Kidney (tissue), 22 donors: ENCODE data around the gene PRRC2C. TPM values are rescaled to one million over a fixed set of nuclear protein-coding genes. Genes with fewer than 3 reads are reported as not detected.
"Not testable (repeated sequence)": the region's sequence is repeated elsewhere in the genome, so short reads cannot be mapped to it uniquely, and the experiment has no call there.

Experiments
- DNase-seq, 5 donors: peaks; one replicate each; pipeline ENCODE4 v3.0.0-alpha.2; 2013 to 2020
- FAIRE-seq: peaks from 2 replicates; lab custom pipeline; 2012; peaks lifted over from hg19 to GRCh38; lab: Jason Lieb, UNC
- H3K27ac ChIP-seq, 2 donors: one replicate each; pipeline ENCODE4 v1.7.0; 2013; ENCODE audit warnings: low read depth in 2 of 2, low read length in 2 of 2, inconsistent platforms in 1 of 2
- H3K27me3 ChIP-seq: one replicate; pipeline ENCODE4 v1.7.1; 2013; ENCODE audit warnings: low read length, inconsistent platforms; ENCODE audit not compliant: control insufficient read depth, insufficient read depth
- H3K36me3 ChIP-seq, 3 donors: one replicate each; pipeline versions ENCODE4 v1.7.0 to v1.7.1; 2013; ENCODE audit warnings: low read length in 3 of 3, control low read depth in 1 of 3, inconsistent platforms in 1 of 3; ENCODE audit not compliant: insufficient read depth in 3 of 3, control insufficient read depth in 2 of 3
- H3K4me1 ChIP-seq, 3 donors: one replicate each; pipeline versions ENCODE4 v1.7.0 to v1.7.1; 2013; ENCODE audit warnings: low read length in 3 of 3, inconsistent platforms in 1 of 3, low read depth in 1 of 3; ENCODE audit not compliant: control insufficient read depth in 2 of 3, insufficient read depth in 2 of 3
- H3K4me3 ChIP-seq, 3 donors: one replicate each; pipeline versions ENCODE4 v1.7.0 to v1.8.1; 2013; ENCODE audit warnings: low read length in 3 of 3, control low read depth in 1 of 3, inconsistent platforms in 1 of 3
- H3K9ac ChIP-seq, 3 donors: one replicate each; pipeline versions ENCODE4 v1.7.0 to v1.7.1; 2013; ENCODE audit warnings: low read length in 3 of 3, control low read depth in 1 of 3, inconsistent platforms in 1 of 3
- H3K9me3 ChIP-seq, 3 donors: one replicate each; pipeline versions ENCODE4 v1.7.0 to v1.7.1; 2013; ENCODE audit warnings: low read length in 3 of 3, control low read depth in 1 of 3, inconsistent platforms in 1 of 3; ENCODE audit not compliant: control insufficient read depth in 2 of 3, insufficient read depth in 1 of 3
- CTCF ChIP-seq: IDR thresholded peaks from 3 replicates; pipeline ENCODE4 v1.5.1; 2012; ENCODE audit warnings: mild to moderate bottlenecking, moderate library complexity, borderline replicate concordance; ENCODE audit not compliant: insufficient read depth; ENCODE audit errors: extremely low read depth
- intact Hi-C: fragments of 100-400 bp; cut with DNase I; formaldehyde crosslinking; loops from one replicate; pipeline ENCODE4 v1.11.1; 2022
- long read RNA-seq, 10 donors: library from polyadenylated mRNA in 1 of 10; unstranded in 1 of 10; transcript quantifications; one replicate each; pipeline ENCODE4 v2.0.0 and lab custom pipeline, GENCODE V29; 2021 to 2026
- polyA plus RNA-seq: library from polyadenylated mRNA; stranded (reverse); fragments of 350-450 nt; fragmentation: Illumina TruSeq; extraction: RNeasy Lipid Tissue Mini Kit (QIAGEN cat#74804); gene quantifications from one replicate; pipeline ENCODE4 v1.2.3, GENCODE V29; 2014; ENCODE audit warnings: low read depth, low replicate concordance; ENCODE audit not compliant: insufficient read depth
- total RNA-seq: library from RNA; stranded (reverse); fragmentation: NEBNext Ultra II Directional; extraction: Animal tissue kit (Norgen Biotek cat#: 25700); gene quantifications from one replicate; pipeline ENCODE4 v1.2.1, GENCODE V29; 2021
- donor health status: control.
- donor health status: control.
- donor health status: control.
- donor health status: control.
- donor health status: control.
- donor health status: DM: yes; HTN: yes; CAD: no.
- donor health status: Normal renal cell carcinoma (clear cell type).

The PRRC2C gene
- 152 TPM for total RNA-seq
- 28.1 TPM for polyA plus RNA-seq
- long read RNA-seq, donor 1, partial matches to known transcripts = 79 of 79 reads
- long read RNA-seq, donor 1, other reads (novel, unspliced or antisense) = 0 of 79 reads
- long read RNA-seq, donor 2, partial matches to known transcripts = 26 of 26 reads
- long read RNA-seq, donor 2, other reads (novel, unspliced or antisense) = 0 of 26 reads
- long read RNA-seq, donor 3, partial matches to known transcripts = 102 of 105 reads
- long read RNA-seq, donor 3, other reads (novel, unspliced or antisense) = 0 of 105 reads
- long read RNA-seq, donor 4, partial matches to known transcripts = 19 of 19 reads
- long read RNA-seq, donor 4, other reads (novel, unspliced or antisense) = 0 of 19 reads
- long read RNA-seq, donor 5 = 0 reads
- long read RNA-seq, donor 6, partial matches to known transcripts = 18 of 22 reads
- long read RNA-seq, donor 6, other reads (novel, unspliced or antisense) = 0 of 22 reads
- long read RNA-seq, donor 7, partial matches to known transcripts = 72 of 84 reads
- long read RNA-seq, donor 7, other reads (novel, unspliced or antisense) = 7 of 84 reads
- long read RNA-seq, donor 8, partial matches to known transcripts = 56 of 59 reads
- long read RNA-seq, donor 8, other reads (novel, unspliced or antisense) = 0 of 59 reads
- long read RNA-seq, donor 9, partial matches to known transcripts = 5 of 6 reads
- long read RNA-seq, donor 9, other reads (novel, unspliced or antisense) = 0 of 6 reads
- long read RNA-seq, donor 10, partial matches to known transcripts = 83 of 85 reads
- long read RNA-seq, donor 10, other reads (novel, unspliced or antisense) = 0 of 85 reads

- peak; percentile 71 for TF ChIP-seq CTCF
- Histone ChIP-seq H3K27me3 (no peaks in the 10 kb centered on the region), H3K36me3 (no peaks in the 10 kb centered on the region), H3K9ac (peak within 1 kb of the TSS; percentile 96 to 99 (median 97)), H3K4me1 (peaks cover 6 to 12% (median 8%) of the 10 kb centered on the region in 3 donors), H3K9me3 (no peaks in the 10 kb centered on the region), H3K4me3 (peak within 1 kb of the TSS; percentile 72 to 100 (median 96)), H3K27ac (peak within 1 kb of the TSS; percentile 97 to 99)
- intact Hi-C loops = no loop called here
- peak; percentile 97 to 99 (median 98) for DNase-seq
- FAIRE-seq = peak; percentile 88
Measured at GRCh38 chr1:171485375-171486047, at the start of gene PRRC2C. Gene PRRC2C (plus strand): TSS chr1:171485530. CDS start chr1:171512089, 26,559 bp downstream.

GRCh38 chr1:171438441-171438840, 46.9 kb upstream of the PRRC2C start:
- no peaks in the 10 kb centered on the region for H3K27me3 ChIP-seq
- no peaks in the 10 kb centered on the region for H3K4me1 ChIP-seq
- H3K9me3 ChIP-seq = no peaks in the 10 kb centered on the region
- no peak for FAIRE-seq
- no peak for DNase-seq
- H3K27ac ChIP-seq = no peak overlapping the region
- no peak overlapping the region for H3K9ac ChIP-seq
- intact Hi-C loops = no loop called here
- no peak overlapping the region for H3K4me3 ChIP-seq
- no peaks in the 10 kb centered on the region for H3K36me3 ChIP-seq
- TF ChIP-seq CTCF = no peak

DNA sequence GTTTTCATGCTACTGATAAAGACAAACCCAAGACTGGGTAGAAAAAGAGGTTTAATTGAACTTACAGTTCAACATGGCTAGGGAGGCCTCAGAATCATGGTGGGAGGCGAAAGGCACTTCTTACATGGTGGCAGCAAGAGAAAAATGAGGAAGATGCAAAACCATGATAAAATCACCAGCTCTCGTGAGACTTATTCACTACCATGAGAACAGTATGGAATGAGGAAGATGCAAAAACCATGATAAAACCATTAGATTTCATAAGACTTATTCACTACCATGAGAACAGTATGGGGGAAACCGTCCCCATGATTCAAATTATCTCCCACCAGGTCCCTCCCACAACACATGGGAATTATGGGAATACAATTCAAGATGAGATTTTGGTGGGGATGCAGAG, 45.1 kb upstream of the PRRC2C start:
- DNase-seq, H3K4me1 ChIP-seq, H3K27ac ChIP-seq, H3K36me3 ChIP-seq, H3K27me3 ChIP-seq, H3K9me3 ChIP-seq, H3K4me3 ChIP-seq, H3K9ac ChIP-seq, FAIRE-seq, intact Hi-C loops: not testable (repeated sequence)

DNA sequence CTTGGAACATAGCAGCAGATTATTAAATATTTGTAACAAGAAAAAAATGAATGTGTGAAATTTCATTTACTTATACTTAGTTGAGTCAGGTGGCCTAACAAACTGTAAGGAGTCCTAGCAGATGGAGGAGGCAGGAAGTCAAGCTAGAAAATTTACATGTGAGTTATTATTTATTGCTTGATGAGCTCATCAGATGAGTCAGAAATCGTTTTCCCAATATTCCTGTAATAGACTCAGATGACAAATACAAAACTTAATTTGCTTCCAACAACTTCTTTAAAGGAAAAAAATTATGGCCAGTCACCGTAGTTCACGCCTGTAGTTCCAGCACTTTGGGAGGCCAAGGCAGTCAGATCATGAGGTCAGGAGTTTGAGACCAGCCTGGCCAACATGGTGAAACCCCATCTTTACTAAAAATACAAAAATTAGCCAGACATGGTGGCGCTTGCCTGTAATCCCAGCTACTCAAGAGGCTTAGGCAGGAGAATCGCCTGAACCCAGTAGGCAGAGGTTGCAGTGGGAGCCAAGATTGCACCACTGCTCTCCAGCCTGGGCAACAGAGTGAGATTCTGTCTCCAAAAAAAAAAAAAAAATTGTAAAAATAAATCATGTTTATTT, 43.9 kb upstream of the PRRC2C start:
- H3K9ac ChIP-seq, H3K4me3 ChIP-seq, H3K36me3 ChIP-seq, H3K9me3 ChIP-seq, intact Hi-C loops, H3K27ac ChIP-seq, H3K4me1 ChIP-seq, H3K27me3 ChIP-seq, DNase-seq: not testable (repeated sequence)
- peak; percentile 13 for FAIRE-seq
